Raji (cell line): ENCODE measurements around the gene ACBD4.

Experiments used
- POLR2A ChIP-seq: IDR thresholded peaks from 2 replicates; pipeline ENCODE4 v1.6.1; 2011; ENCODE audit warnings: low read depth, low read length, control low read depth; ENCODE audit not compliant: insufficient read depth

ACBD4 gene

GRCh38 chr17:45101883-45102811, 33.3 kb upstream of the ACBD4 start:
- TF ChIP-seq POLR2A, result no peak

GRCh38 chr17:45102856-45103255, 32.6 kb upstream of the ACBD4 start:
- TF ChIP-seq POLR2A, result no peak

GRCh38 chr17:45103269-45103795, 32.2 kb upstream of the ACBD4 start:
- no peak for TF ChIP-seq POLR2A

GRCh38 chr17:45104029-45104428, 31.5 kb upstream of the ACBD4 start:
- no peak for TF ChIP-seq POLR2A

- TF ChIP-seq POLR2A, result no peak
These were observed 31.0 kb upstream of the ACBD4 start for GRCh38 chr17:45104497-45104896.

- TF ChIP-seq POLR2A, result no peak
These were observed 30.4 kb upstream of the ACBD4 start for GRCh38 chr17:45104907-45105624.

- TF ChIP-seq POLR2A, result no peak
These were observed 29.4 kb upstream of the ACBD4 start for GRCh38 chr17:45106096-45106495.

GRCh38 chr17:45106582-45106981, 28.9 kb upstream of the ACBD4 start:
- no peak for TF ChIP-seq POLR2A

GRCh38 chr17:45107293-45108010, 28.0 kb upstream of the ACBD4 start:
- no peak for TF ChIP-seq POLR2A

- no peak for TF ChIP-seq POLR2A
These were observed 27.4 kb upstream of the ACBD4 start for GRCh38 chr17:45108051-45108450.

GRCh38 chr17:45108595-45109521, 26.6 kb upstream of the ACBD4 start:
- TF ChIP-seq POLR2A, result no peak

GRCh38 chr17:45110676-45111611, 24.5 kb upstream of the ACBD4 start:
- TF ChIP-seq POLR2A, result no peak

- TF ChIP-seq POLR2A, result no peak
These were observed 23.6 kb upstream of the ACBD4 start for GRCh38 chr17:45111850-45112249.
